Calu3 (cell line): ENCODE data around the gene STX8. TPM values are rescaled to one million over a fixed set of nuclear protein-coding genes. Genes with fewer than 3 reads are reported as not detected.
A peak's percentile ranks its signal among the peaks of the same experiment; 100 is the strongest.

Experiments used
- BruUV-seq: library from RNA; stranded (reverse); fragments of 400-500 nt; replicated peaks from 2 replicates; lab custom pipeline; 2021; lab: Mats Ljungman, UMichigan
- CTCF ChIA-PET: fragments of 300-600 bp; sonication (Branson Sonifier 250); formaldehyde crosslinking; loops from one replicate; lab custom pipeline; 2022; ENCODE audit warnings: antibody characterized with exemption; lab: Charles Lee
- DNase-seq: peaks from one replicate; pipeline ENCODE4 v3.0.0; 2022
- H3K27ac Mint-ChIP-seq: one replicate; pipeline ENCODE4 v1.8.0; 2022; ENCODE audit warnings: mixed read lengths; ENCODE audit not compliant: unreplicated experiment
- H3K27me3 Mint-ChIP-seq: one replicate; pipeline ENCODE4 v1.8.0; 2022; ENCODE audit warnings: mixed read lengths; ENCODE audit not compliant: unreplicated experiment
- H3K36me3 Mint-ChIP-seq: one replicate; pipeline ENCODE4 v1.8.0; 2022; ENCODE audit warnings: mild to moderate bottlenecking, moderate library complexity, mixed read lengths; ENCODE audit not compliant: insufficient read depth, unreplicated experiment
- H3K4me1 Mint-ChIP-seq: one replicate; pipeline ENCODE4 v1.8.0; 2022; ENCODE audit warnings: mild to moderate bottlenecking, low read depth, mixed read lengths; ENCODE audit not compliant: unreplicated experiment
- H3K4me3 Mint-ChIP-seq: one replicate; pipeline ENCODE4 v1.8.0; 2022; ENCODE audit warnings: mild to moderate bottlenecking, low read depth, moderate library complexity, mixed read lengths; ENCODE audit not compliant: unreplicated experiment
- H3K9me3 Mint-ChIP-seq: one replicate; pipeline ENCODE4 v1.8.0; 2022; ENCODE audit warnings: low read depth, mixed read lengths; ENCODE audit not compliant: unreplicated experiment
- intact Hi-C: fragments of 100-400 bp; cut with micrococcal nuclease; formaldehyde crosslinking; loops from one replicate; pipeline ENCODE4 v1.10.0; 2022; ENCODE audit not compliant: unreplicated experiment
- total RNA-seq: library from RNA; stranded (reverse); gene quantifications from 2 replicates; pipeline ENCODE4 v1.2.3, GENCODE V29; 2022
- TF ChIP-seq, protein P1 (sequence below): fragments of 200-600 bp; IDR thresholded peaks from one replicate; pipeline ENCODE4 v1.8.0; 2022; ENCODE audit warnings: antibody characterized with exemption; ENCODE audit not compliant: unreplicated experiment

STX8 gene
- total RNA-seq, 1 experiment from 2014 or later, result 32.4 TPM

DNA sequence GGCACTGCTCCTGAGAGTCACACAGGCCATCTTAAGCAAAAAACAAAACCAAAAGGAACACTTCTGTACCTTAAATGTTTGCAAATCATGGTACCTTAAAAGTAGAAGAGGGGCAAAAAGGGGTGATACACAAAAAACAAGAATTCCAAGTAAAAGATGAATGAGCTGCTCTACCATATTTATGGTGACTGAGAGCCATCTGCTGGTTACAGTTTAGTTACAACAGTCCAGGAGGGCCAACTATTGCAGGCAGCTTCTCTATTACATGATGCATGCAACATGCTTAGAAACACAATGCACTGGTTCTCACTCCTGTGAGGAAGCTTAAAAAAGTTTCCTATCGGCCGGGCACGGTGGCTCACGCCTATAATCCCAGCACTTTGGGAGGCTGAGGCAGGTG, 53.5 kb downstream of the STX8 start:
- no peak overlapping the region for H3K4me3 Mint-ChIP-seq
- H3K4me1 Mint-ChIP-seq, result no peaks in the 10 kb centered on the region
- DNase-seq, result peak; percentile 19
- no TSS peak for BruUV-seq
- intact Hi-C loops, result loop anchor here (1.0 to 5.0 kb wide), 2 partner anchors 120 to 531 kb away; no protein-coding TSS in a partner anchor
- H3K27ac Mint-ChIP-seq, result no peak overlapping the region
- TF ChIP-seq, protein P1, sequence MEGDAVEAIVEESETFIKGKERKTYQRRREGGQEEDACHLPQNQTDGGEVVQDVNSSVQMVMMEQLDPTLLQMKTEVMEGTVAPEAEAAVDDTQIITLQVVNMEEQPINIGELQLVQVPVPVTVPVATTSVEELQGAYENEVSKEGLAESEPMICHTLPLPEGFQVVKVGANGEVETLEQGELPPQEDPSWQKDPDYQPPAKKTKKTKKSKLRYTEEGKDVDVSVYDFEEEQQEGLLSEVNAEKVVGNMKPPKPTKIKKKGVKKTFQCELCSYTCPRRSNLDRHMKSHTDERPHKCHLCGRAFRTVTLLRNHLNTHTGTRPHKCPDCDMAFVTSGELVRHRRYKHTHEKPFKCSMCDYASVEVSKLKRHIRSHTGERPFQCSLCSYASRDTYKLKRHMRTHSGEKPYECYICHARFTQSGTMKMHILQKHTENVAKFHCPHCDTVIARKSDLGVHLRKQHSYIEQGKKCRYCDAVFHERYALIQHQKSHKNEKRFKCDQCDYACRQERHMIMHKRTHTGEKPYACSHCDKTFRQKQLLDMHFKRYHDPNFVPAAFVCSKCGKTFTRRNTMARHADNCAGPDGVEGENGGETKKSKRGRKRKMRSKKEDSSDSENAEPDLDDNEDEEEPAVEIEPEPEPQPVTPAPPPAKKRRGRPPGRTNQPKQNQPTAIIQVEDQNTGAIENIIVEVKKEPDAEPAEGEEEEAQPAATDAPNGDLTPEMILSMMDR, result peak; percentile 18
- CTCF ChIA-PET, result interaction anchor here (0.5 to 1.1 kb wide), 7 partner anchors 119 to 1145 kb away, joined by 3 to 6 read pairs (median 4); partner anchors contain the start of gene KRABD2
- no peaks in the 10 kb centered on the region for H3K36me3 Mint-ChIP-seq
- H3K27me3 Mint-ChIP-seq, result no peaks in the 10 kb centered on the region
- H3K9me3 Mint-ChIP-seq, result no peaks in the 10 kb centered on the region

DNA sequence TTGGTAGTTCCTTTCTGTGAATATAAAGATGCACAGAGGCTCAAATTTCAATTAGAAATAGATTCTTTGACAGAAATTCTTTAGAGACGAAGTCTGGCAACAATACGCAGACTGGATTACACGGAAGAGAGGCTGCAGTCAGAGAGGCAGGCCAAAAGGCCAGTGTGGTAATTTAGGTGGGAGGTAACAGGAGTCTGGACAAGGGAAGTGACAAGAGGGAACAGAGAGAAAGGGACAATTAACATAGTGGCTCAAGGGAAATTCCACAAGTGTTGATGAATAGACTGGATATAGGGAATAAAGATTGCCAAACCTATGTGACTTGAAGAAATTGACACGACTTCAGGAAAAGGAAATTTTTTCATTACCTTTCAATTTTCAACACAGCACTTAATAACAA, 54.6 kb downstream of the STX8 start:
- TF ChIP-seq, protein P1, result no peak
- no peak overlapping the region for H3K4me3 Mint-ChIP-seq
- no TSS peak for BruUV-seq
- no peak overlapping the region for H3K27ac Mint-ChIP-seq
- H3K27me3 Mint-ChIP-seq, result no peaks in the 10 kb centered on the region
- H3K36me3 Mint-ChIP-seq, result no peaks in the 10 kb centered on the region
- CTCF ChIA-PET, result no interaction called here
- H3K4me1 Mint-ChIP-seq, result no peaks in the 10 kb centered on the region
- intact Hi-C loops, result loop anchor here (5.0 kb wide), 1 partner anchor 119 kb away; no protein-coding TSS in a partner anchor
- no peaks in the 10 kb centered on the region for H3K9me3 Mint-ChIP-seq
- no peak for DNase-seq

DNA sequence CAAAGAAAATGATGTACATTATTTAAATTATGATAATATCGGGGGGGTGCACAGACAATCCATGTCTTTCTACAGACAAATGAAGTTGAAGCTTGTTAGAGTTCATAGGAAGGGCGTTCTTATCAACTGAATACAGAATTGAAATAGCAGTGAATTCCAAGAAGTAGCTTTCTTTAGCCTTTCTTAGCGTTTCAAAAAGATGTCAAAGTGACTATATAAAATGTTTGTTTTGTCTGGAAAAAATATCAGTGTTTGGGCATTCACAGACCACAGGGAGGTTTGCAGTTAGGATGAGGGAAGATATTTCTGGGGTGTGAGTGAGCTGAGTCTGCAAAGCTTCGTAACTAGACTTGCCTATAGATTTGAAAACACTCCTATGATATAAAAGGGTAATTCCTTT, 55.0 kb downstream of the STX8 start:
- intact Hi-C loops, result loop anchor here (5.0 kb wide), 1 partner anchor 118 kb away; no protein-coding TSS in a partner anchor
- Mint-ChIP-seq H3K36me3 (no peaks in the 10 kb centered on the region), H3K9me3 (no peaks in the 10 kb centered on the region), H3K27me3 (no peaks in the 10 kb centered on the region), H3K4me3 (no peak overlapping the region), H3K4me1 (no peaks in the 10 kb centered on the region), H3K27ac (no peak overlapping the region)
- BruUV-seq, result no TSS peak
- TF ChIP-seq, protein P1, result no peak
- CTCF ChIA-PET, result no interaction called here
- no peak for DNase-seq

DNA sequence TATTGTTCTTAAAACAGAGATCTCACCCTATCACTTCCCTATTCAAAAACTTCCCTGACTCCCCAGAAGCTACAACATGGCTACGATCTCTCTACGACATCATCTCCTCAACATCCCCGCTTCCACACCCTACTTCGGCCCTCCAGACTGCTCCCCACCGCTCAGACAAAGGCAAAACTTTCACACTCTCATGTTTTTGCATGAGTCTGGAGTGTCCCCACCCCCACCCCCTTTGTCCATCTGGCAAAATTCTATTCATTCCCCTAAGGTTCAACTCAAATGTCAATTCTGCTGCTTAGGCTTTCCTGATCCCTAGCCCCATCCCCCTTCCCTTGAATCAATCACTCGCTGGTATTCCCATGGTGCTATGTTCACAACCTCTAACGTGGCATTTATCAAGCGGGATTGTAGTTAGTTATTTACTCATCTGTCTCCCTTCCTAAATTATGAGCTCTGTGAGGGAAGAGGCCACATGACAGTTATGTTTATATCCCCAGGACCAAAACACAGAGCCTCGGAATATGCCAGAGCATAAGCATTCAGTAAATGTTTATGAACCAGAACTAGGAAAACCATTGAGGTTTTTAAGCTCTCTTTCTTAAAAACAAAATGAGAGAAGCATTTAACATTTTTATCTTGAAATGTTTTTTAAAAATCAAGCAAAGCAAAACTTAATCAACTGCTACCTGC, 55.9 kb downstream of the STX8 start:
- intact Hi-C loops, result loop anchor here (5.0 kb wide), 1 partner anchor 117 kb away; no protein-coding TSS in a partner anchor
- no TSS peak for BruUV-seq
- no peaks in the 10 kb centered on the region for H3K36me3 Mint-ChIP-seq

More for the DNA sequence above, 55.9 kb downstream of the STX8 start:
- H3K4me1 Mint-ChIP-seq, result no peaks in the 10 kb centered on the region
- CTCF ChIA-PET, result no interaction called here
- TF ChIP-seq, protein P1, result no peak
- no peaks in the 10 kb centered on the region for H3K9me3 Mint-ChIP-seq
- no peaks in the 10 kb centered on the region for H3K27me3 Mint-ChIP-seq
- no peak overlapping the region for H3K27ac Mint-ChIP-seq
- H3K4me3 Mint-ChIP-seq, result no peak overlapping the region
- no peak for DNase-seq
